ENCODE results near the gene HS6ST2. TPM values are rescaled to one million over a fixed set of nuclear protein-coding genes. Genes with fewer than 3 reads are reported as not detected.
A peak's percentile ranks its signal among the peaks of the same experiment; 100 is the strongest.

The HS6ST2 gene
- polyA plus RNA-seq, 1 of the 3 experiments (the other 2 are of a cell fraction): 0.05 TPM

- Histone ChIP-seq H3K9me3 (no peaks in the 10 kb centered on the region), H3K9me2 (no peaks in the 10 kb centered on the region), H3K4me3 (ENCODE audit: low read depth in 2 of 2, low read length in 1 of 2) (no peak overlapping the region), H2AFZ (ENCODE audit: low read depth) (no peak overlapping the region), H3K27ac (ENCODE audit: low read depth in 2 of 2, low read length in 1 of 2) (no peak overlapping the region), H3K9ac (no peak overlapping the region), H3F3A (replicated peaks; ENCODE audit: insufficient read depth) (no peaks in the 10 kb centered on the region), H3K79me2 (ENCODE audit: insufficient read depth) (no peaks in the 10 kb centered on the region), H3K4me1 (ENCODE audit: control insufficient read depth in 1 of 2, insufficient read depth in 2 of 2, low read depth in 1 of 2, low read length in 1 of 2) (no peaks in the 10 kb centered on the region), H3K4me2 (no peak overlapping the region), H4K20me1 (ENCODE audit: insufficient read depth) (no peaks in the 10 kb centered on the region), H3K36me3 (replicated peaks in 1 of 2; ENCODE audit: control insufficient read depth in 1 of 2, insufficient read depth in 2 of 2, low read length in 1 of 2) (no peaks in the 10 kb centered on the region), H3K27me3 (ENCODE audit: insufficient read depth) (no peaks in the 10 kb centered on the region; the same call in 1 of the 2 replicates)
- CTCF ChIA-PET: interaction anchor here (0.7 to 1.6 kb wide), 5 partner anchors 19 to 795 kb away, joined by 3 to 4 read pairs (median 4); no protein-coding TSS in a partner anchor
- DNase-seq: no peak
- TF ChIP-seq NRF1 (IDR thresholded peaks at IDR 0.05; ENCODE audit: low read depth, low read length): no peak
- no peak for TF ChIP-seq PBX3 (IDR thresholded peaks at IDR 0.05)
- TF ChIP-seq, protein P1, sequence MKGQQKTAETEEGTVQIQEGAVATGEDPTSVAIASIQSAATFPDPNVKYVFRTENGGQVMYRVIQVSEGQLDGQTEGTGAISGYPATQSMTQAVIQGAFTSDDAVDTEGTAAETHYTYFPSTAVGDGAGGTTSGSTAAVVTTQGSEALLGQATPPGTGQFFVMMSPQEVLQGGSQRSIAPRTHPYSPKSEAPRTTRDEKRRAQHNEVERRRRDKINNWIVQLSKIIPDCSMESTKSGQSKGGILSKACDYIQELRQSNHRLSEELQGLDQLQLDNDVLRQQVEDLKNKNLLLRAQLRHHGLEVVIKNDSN (IDR thresholded peaks at IDR 0.05; ENCODE audit: borderline replicate concordance, low read depth): no peak
- no peak for TF ChIP-seq YY1 (IDR thresholded peaks at IDR 0.05; ENCODE audit: low read depth)
- no peak for TF ChIP-seq EP300 (IDR thresholded peaks at IDR 0.05; ENCODE audit: borderline replicate concordance in 1 of 2, low read depth in 1 of 2, low read length in 1 of 2)
- no peak for TF ChIP-seq GATA2 (CRISPR knock-in tag; IDR thresholded peaks at IDR 0.05)
- TF ChIP-seq CTCF (IDR thresholded peaks at IDR 0.05): peak; percentile 51
- no peak for TF ChIP-seq CHD2 (IDR thresholded peaks at IDR 0.05; ENCODE audit: low read length, partially characterized antibody)
- peak; percentile 53 for TF ChIP-seq RAD21 (IDR thresholded peaks at IDR 0.05; ENCODE audit: low read length)
- TF ChIP-seq, protein P2, sequence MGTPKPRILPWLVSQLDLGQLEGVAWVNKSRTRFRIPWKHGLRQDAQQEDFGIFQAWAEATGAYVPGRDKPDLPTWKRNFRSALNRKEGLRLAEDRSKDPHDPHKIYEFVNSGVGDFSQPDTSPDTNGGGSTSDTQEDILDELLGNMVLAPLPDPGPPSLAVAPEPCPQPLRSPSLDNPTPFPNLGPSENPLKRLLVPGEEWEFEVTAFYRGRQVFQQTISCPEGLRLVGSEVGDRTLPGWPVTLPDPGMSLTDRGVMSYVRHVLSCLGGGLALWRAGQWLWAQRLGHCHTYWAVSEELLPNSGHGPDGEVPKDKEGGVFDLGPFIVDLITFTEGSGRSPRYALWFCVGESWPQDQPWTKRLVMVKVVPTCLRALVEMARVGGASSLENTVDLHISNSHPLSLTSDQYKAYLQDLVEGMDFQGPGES (IDR thresholded peaks at IDR 0.05; ENCODE audit: low read depth, low read length): no peak
- 0 out of 2 replicates have a peak, but pooled peaks have one; percentile 18 for TF ChIP-seq SMC3 (IDR thresholded peaks at IDR 0.05; ENCODE audit: low read depth, low read length)
- TF ChIP-seq RXRA (IDR thresholded peaks at IDR 0.05; ENCODE audit: borderline replicate concordance, low read depth): no peak
- TF ChIP-seq FOXM1 (IDR thresholded peaks at IDR 0.05; ENCODE audit: low read depth): no peak
- no peak for TF ChIP-seq MEF2A (IDR thresholded peaks at IDR 0.05; ENCODE audit: borderline replicate concordance, low read depth)
- TF ChIP-seq POLR2AphosphoS5 (IDR thresholded peaks at IDR 0.05; ENCODE audit: low read depth, low read length): no peak
- 15% methylated on average over 3 of the region's 3 CpGs for WGBS (ENCODE audit: low lambda C conversion rate)
- POLR2A ChIA-PET: interaction anchor here (0.5 kb wide), 1 partner anchor 749 kb away, joined by 4 read pairs; no protein-coding TSS in a partner anchor
Observed at GRCh38 chrX:132636080-132636479, 322.3 kb downstream of the HS6ST2 start.

Measured in SK-N-SH (cell line).